ENCODE data around the gene BIRC6. TPM values are rescaled to one million over a fixed set of nuclear protein-coding genes. Genes with fewer than 3 reads are reported as not detected.
"Not testable (repeated sequence)": the region's sequence is repeated elsewhere in the genome, so short reads cannot be mapped to it uniquely, and the experiment has no call there.

Gene BIRC6
- total RNA-seq, 1 donor from 2014 or later, result 123 TPM

GRCh38 chr2:32591669-32592463, 235.0 kb downstream of the BIRC6 start:
- intact Hi-C loops (cut with micrococcal nuclease), result loop anchor here (1.0 to 2.0 kb wide), 3 partner anchors 36 to 887 kb away; partner anchors contain the start of gene TTC27

DNA sequence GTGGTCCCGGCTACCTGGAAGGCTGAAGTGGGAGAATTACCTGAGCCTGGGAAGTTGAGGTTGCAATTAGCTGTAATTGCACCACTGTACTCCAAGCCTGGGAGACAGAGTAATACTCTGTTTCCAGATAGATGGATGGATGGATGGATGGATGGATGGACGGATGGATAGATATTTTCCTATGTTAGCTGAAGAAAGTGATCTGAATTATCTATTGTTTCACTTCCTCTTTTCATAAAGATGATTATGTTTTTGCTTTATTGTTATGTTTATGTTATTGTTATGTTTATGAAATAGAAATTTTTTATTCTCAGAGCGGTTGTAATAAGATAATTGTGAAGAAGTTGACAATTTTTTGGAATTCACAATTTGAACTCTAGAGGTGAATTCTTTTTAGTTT, 237.8 kb downstream of the BIRC6 start:
- intact Hi-C loops (cut with micrococcal nuclease), result no loop called here

DNA sequence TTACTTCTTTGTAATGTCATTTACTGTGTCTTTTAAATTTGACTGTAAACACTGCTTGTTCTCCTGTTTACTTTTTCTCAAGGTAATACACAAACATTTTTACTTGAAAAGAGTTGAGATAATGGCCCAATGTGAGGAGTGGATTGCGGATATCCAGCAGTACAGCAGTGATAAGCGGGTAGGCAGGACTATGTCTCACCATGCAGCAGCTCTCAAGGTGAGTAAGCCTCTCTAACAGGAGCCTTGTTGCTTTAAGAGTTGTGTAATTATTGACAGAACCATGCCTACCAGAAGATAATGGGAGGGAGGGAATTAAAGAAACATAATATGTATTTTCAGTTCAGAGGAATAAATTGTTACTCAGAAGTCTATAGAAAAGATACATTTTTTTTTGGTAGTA, 254.5 kb downstream of the BIRC6 start:
- intact Hi-C loops (cut with micrococcal nuclease), result no loop called here

GRCh38 chr2:32611771-32612170, 254.9 kb downstream of the BIRC6 start:
- intact Hi-C loops (cut with micrococcal nuclease), result no loop called here

GRCh38 chr2:32614084-32614483, 257.3 kb downstream of the BIRC6 start:
- intact Hi-C loops (cut with micrococcal nuclease), result no loop called here

DNA sequence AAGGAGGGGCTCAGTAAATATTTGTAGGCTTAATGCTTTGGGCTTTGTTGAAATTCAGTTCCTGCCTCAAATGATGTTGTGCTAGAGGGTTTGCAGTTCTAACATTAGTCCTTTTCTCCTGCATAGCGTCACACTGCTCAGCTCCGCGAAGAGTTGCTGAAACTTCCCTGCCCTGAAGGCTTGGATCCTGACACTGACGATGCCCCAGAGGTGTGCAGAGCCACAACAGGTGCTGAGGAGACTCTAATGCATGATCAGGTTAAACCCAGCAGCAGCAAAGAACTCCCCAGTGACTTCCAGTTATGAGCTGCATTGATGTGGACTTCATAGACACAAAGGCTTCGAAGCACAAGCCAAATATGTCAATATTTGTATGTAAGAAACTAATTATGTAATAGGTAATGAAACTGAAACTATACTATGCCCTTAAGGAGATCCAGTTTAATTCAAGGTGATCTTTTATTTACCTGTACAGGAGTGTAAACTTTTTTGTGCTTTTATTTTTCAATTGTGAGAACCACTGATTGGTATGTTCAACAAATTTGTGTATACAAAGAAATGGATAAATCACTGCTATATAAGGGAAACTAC, 260.9 kb downstream of the BIRC6 start:
- intact Hi-C loops (cut with micrococcal nuclease), result no loop called here

- intact Hi-C loops (cut with micrococcal nuclease), result no loop called here
Observed at GRCh38 chr2:32622570-32623310, 265.9 kb downstream of the BIRC6 start.

DNA sequence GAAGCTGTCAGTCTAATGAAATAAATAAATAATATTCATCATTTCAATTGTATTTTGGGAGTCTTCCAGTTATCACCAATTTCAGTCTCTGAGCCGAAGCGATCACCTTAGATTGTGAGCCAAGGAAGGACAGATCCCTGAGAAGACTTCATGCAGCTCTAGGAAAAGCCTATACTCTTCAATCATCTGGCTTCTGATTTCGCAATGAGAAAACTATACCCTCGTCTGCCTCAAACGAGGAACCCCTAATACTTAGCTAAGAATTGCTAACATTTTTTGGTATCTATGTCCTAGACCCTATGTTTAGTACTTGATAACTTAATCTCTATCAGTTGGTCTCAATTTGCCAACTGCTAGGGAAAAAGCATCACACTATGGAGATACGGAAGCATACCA, 266.5 kb downstream of the BIRC6 start:
- intact Hi-C loops (cut with micrococcal nuclease), result no loop called here

- intact Hi-C loops (cut with micrococcal nuclease), result loop anchor here (5.0 kb wide), 2 partner anchors 53 to 957 kb away; no protein-coding TSS in a partner anchor
Observed at GRCh38 chr2:32624812-32625211, 268.0 kb downstream of the BIRC6 start.

DNA sequence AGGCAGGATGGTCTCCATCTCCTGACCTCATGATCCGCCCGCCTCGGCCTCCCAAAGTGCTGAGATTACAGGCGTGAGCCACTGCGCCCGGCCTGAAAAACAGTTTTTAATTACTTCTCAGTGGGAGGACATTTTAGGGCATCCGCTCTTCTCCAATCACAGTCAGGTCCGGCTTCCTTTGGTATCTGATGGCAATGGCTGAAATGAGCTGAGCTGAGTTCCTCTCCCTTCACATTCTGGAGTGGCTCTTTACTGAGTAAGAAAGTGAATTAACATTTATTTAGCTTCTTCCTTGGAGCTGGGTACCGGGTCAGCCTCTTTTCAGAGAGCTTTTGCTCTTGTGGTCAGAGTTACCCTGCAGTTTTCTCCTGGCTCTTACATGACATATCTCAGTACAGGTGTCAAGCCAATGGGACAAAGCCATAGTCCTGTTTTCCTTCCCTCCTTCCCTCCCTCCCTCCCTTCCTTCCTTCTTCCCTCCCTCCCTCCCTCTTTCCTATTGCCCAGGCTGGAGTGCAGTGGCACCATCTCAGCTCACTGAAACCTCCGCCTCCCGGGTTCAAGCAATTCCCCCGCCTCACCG, 269.9 kb downstream of the BIRC6 start:
- intact Hi-C loops (cut with micrococcal nuclease), result loop anchor here (1.0 to 5.0 kb wide), 4 partner anchors 54 to 956 kb away; partner anchors contain the start of gene LTBP1

DNA sequence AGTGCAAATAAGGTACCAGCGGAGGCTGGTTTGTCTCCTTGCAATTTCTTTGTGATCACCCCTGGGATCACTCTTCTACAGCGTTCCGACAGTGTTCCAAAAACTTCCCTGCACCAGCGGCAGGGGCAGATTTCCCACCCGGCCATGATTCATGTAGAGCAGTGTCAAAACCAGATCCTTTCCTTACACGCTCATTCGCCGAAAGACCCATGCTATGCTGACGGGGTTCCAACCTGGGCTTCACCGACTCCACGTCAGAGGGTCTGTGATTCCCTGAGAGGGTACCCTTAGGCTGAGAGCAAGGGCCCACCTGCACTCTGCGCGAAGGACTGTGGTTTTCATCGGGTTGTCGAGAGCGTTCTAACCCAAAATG, 270.6 kb downstream of the BIRC6 start:
- intact Hi-C loops (cut with micrococcal nuclease), result loop anchor here (1.0 to 5.0 kb wide), 4 partner anchors 55 to 955 kb away; partner anchors contain the start of gene LTBP1

DNA sequence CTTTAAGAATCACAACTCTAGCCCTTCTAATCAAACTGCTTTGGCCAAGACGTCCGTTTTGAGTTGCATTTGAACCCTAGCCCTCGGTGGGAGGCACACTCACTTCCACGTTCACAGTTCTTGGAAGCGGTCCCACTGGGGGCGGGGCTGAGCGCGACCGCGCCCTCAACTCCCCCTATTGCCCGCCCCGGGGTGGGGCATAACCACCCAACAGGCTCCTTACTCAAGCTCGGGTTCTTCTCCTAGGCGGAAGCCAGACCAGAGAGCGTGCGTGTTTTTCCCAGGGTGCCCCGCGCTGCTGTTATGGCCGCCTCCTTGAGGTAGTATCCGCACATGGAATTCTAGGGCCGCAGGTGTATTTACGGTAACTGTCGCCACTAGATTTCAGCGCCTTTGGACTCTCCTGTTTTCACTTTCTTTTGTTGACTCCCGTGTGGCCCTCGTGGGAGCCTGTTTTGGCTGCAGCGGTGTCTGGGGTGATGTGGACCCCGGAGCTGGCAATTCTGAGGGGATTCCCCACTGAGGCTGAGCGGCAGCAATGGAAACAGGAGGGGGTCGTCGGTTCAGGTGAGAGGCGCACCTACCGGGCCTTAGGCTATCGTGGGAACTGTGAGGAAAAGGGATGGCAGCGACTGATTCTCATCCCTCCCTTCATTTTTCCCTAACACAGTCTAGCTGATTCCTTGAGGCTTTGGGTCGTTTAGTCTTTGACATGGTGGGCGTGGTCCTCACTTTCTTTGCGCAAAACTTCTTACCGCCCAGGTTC, 271.2 kb downstream of the BIRC6 start, which contains the start of gene TTC27:
TSS of gene TTC27 (plus strand) at position 237 of the 766 bp plus-strand sequence. CDS start at position 480, 243 bp downstream.
- intact Hi-C loops (cut with micrococcal nuclease), result loop anchor here (1.0 to 5.0 kb wide), 14 partner anchors 36 to 971 kb away; partner anchors contain the start of genes BIRC6, DPY30, FAM98A and LTBP1

GRCh38 chr2:32632089-32632488, 275.3 kb downstream of the BIRC6 start:
- intact Hi-C loops (cut with micrococcal nuclease), result no loop called here

DNA sequence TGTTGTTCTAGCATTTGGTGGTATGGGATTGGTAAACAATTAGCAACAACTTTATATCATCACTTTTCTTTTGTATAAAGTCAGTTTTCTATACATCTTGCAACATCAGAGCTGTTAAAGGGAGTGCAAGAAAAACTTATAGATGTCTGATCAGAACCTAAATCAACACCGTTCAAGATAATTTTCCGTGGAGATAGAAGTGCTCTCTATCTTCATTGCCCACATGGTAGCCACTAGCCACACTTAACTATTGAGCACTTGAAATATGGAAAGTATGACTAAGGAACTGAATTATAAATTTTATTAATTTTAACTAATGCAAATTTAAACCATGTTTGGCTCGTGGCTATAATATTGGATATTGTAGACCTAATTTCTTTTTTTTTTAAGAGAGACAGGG, 276.2 kb downstream of the BIRC6 start:
- intact Hi-C loops (cut with micrococcal nuclease), result no loop called here

DNA sequence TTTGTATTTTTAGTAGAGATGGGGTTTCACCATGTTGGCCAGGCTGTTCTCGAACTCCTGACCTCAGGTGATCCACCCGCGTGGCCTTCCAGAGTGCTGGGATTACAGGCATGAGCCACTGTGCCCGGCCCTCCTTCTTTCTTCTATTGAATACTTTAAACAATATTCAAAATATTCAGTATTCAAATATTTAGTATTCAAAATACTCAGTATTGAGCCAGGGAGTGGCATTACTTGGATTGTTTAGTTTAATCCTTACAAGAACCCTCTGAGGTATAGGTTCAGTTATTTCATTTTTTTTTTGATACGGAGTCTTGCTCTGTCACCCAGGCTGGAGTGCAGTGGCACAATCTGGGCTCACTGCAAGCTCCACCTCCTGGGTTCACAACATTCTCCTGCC, 281.7 kb downstream of the BIRC6 start:
- intact Hi-C loops (cut with micrococcal nuclease), result not testable (repeated sequence)

- intact Hi-C loops (cut with micrococcal nuclease), result no loop called here
Observed at GRCh38 chr2:32641180-32641579, 284.4 kb downstream of the BIRC6 start.

- intact Hi-C loops (cut with micrococcal nuclease), result no loop called here
Observed at GRCh38 chr2:32647180-32647651, 290.4 kb downstream of the BIRC6 start.

DNA sequence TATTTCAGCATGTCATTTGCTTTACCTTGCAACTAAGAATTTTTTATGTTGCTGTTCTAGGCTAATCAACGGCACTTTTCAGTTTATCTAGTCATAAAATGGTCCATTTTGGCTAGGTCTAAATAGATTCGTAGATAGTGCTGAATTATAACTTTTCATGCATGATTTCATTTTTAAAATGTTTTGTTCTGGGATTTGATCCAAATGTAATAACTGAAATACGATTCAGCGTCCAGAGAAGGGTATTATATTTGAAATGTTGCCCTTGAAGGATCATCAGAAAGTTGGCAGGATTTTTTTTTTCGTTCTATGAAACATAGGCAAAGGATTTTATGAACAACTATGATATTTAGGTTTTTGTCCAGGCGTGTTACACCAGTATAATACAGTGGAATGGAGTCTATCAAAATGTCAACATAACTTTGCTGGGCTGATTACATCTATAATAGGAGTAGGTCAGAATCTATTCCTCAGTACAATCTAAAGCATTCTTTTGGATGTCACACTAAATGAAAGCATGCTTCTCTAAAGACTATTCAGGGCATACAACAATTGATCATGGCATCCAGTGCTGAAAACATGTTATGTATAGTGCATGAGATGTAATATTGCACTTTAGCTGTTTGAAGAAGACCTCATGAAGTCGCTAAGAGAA, 295.9 kb downstream of the BIRC6 start:
- intact Hi-C loops (cut with micrococcal nuclease), result no loop called here

GRCh38 chr2:32656069-32656468, 299.2 kb downstream of the BIRC6 start:
- intact Hi-C loops (cut with micrococcal nuclease), result no loop called here

DNA sequence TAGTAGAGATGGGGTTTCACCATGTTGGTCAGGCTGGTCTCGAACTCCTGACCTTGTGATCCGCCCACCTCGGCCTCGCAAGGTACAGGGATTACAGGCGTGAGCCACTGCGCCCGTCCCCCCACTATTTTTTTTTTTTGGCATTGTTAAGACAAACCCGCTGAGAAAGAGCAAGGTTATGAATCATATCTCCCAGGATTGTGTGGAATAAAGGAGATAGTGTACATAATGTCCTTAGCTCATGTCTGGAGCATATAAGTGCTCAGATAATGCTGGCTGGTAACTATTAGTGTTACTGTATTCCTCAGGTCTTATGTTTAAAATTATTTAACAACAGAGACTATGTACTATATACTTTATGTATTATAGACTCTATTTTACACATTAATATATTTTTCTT, 307.0 kb downstream of the BIRC6 start:
- intact Hi-C loops (cut with micrococcal nuclease), result no loop called here

All from T-helper 1 cell treated with Interleukin-12 subunit alpha and Interleukin-12 subunit beta and Interleukin-4 antibody, amounts not matched to agents 30 ng/mL and 1 ng/mL, for 36 hours (primary cell).